Chondrocyte (in vitro differentiated cells): ENCODE results near the gene CETN1. TPM values are rescaled to one million over a fixed set of nuclear protein-coding genes. Genes with fewer than 3 reads are reported as not detected.

Experiments used
- DNase-seq: peaks from one replicate; pipeline ENCODE4 v3.0.0; 2021; ENCODE audit warnings: mixed read lengths, low spot score
- H3K27ac Mint-ChIP-seq: one replicate; pipeline ENCODE4 v1.8.0; 2021; ENCODE audit warnings: mild to moderate bottlenecking, moderate library complexity, mixed read lengths; ENCODE audit not compliant: unreplicated experiment
- H3K27me3 Mint-ChIP-seq: 2 replicates; pipeline ENCODE4 v1.8.0; 2021; ENCODE audit warnings: low read depth, mixed read lengths
- H3K36me3 Mint-ChIP-seq: 2 replicates; pipeline ENCODE4 v1.8.0; 2021; ENCODE audit warnings: low read depth, mixed read lengths
- H3K4me1 Mint-ChIP-seq: 2 replicates; pipeline ENCODE4 v1.8.0; 2021; ENCODE audit warnings: low read depth, mild to moderate bottlenecking, mixed read lengths
- H3K4me3 Mint-ChIP-seq: one replicate; pipeline ENCODE4 v1.8.0; 2021; ENCODE audit warnings: mild to moderate bottlenecking, moderate library complexity, mixed read lengths; ENCODE audit not compliant: unreplicated experiment
- H3K9me3 Mint-ChIP-seq: 2 replicates; pipeline ENCODE4 v1.8.0; 2021; ENCODE audit warnings: low read depth, mixed read lengths
- total RNA-seq: library from RNA; stranded (reverse); gene quantifications from 3 replicates; pipeline ENCODE4 v1.2.1, GENCODE V29; 2021
- TF ChIP-seq, protein P1 (sequence below): fragments of 200-600 bp; sonication (generic); IDR thresholded peaks from 2 replicates; pipeline ENCODE4 v1.5.0; 2021; ENCODE audit warnings: antibody characterized with exemption, mild to moderate bottlenecking, moderate library complexity

CETN1 gene
- total RNA-seq, 1 donor from 2014 or later: not detected

DNA sequence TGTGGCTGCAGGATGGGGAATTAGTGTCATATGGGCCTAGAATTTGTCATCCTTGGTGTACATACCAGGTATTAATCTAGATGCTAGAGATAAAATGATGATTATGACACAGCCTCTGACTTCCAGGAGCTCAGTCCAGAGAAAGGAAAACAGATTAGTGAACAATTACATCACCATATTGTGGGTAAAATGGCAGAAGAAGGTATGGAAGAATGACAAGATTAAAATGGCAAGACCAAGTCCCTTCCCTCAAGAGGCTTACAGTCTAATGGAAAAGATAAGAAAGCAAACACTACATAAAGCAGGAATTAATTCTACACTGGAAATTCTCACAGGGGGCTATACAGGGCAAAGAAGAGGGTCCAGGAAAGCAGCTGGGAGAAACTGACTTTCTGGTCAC lies 51.4 kb downstream of the CETN1 start:
- TF ChIP-seq, protein P1, sequence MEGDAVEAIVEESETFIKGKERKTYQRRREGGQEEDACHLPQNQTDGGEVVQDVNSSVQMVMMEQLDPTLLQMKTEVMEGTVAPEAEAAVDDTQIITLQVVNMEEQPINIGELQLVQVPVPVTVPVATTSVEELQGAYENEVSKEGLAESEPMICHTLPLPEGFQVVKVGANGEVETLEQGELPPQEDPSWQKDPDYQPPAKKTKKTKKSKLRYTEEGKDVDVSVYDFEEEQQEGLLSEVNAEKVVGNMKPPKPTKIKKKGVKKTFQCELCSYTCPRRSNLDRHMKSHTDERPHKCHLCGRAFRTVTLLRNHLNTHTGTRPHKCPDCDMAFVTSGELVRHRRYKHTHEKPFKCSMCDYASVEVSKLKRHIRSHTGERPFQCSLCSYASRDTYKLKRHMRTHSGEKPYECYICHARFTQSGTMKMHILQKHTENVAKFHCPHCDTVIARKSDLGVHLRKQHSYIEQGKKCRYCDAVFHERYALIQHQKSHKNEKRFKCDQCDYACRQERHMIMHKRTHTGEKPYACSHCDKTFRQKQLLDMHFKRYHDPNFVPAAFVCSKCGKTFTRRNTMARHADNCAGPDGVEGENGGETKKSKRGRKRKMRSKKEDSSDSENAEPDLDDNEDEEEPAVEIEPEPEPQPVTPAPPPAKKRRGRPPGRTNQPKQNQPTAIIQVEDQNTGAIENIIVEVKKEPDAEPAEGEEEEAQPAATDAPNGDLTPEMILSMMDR: no peak
- Mint-ChIP-seq H3K4me3 (no peak overlapping the region), H3K36me3 (no peaks in the 10 kb centered on the region)

More for the DNA sequence above, 51.4 kb downstream of the CETN1 start:
- H3K27me3 Mint-ChIP-seq: no peaks in the 10 kb centered on the region
- peaks cover 3% of the 10 kb centered on the region for H3K4me1 Mint-ChIP-seq
- DNase-seq: no peak
- H3K9me3 Mint-ChIP-seq: no peaks in the 10 kb centered on the region
- H3K27ac Mint-ChIP-seq: no peak overlapping the region

Other genes starting within 250 kb of the CETN1 start
- 2.1 to 17.8 TPM (median 2.2 TPM) in 3 replicates for gene COLEC12, start 79.7 kb upstream of the CETN1 start, total RNA-seq
- not detected in 3 replicates for gene CLUL1, start 16.6 kb downstream of the CETN1 start, total RNA-seq
- 24.7 to 49.5 TPM (median 25.1 TPM) in 3 replicates for gene TYMS, start 77.3 kb downstream of the CETN1 start, total RNA-seq
- gene ENOSF1, start 132.2 kb downstream of the CETN1 start, total RNA-seq: 15.8 to 25.6 TPM (median 16.7 TPM) in 3 replicates
- gene YES1, start 231.9 kb downstream of the CETN1 start, total RNA-seq: 31.1 to 38.0 TPM (median 36.9 TPM) in 3 replicates